Measurements from ENCODE around the gene TMEM45A. TPM values are rescaled to one million over a fixed set of nuclear protein-coding genes. Genes with fewer than 3 reads are reported as not detected.

TMEM45A gene
- total RNA-seq, 1 donor from 2014 or later: 0.26 TPM

DNA sequence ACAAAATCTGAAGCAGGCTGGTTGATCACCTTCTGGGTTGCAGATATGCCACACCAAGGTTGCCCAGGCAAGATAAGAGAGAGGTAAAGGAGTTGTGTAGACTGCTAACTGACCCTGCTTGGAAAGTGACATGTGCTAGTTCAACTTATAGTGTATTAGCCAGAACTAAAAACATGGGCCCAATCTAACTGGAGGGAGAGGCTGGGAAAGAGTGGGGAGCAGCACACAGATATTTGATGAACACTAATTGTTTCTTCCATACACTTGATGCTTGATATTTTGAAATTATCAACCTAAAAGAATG lies 61.9 kb downstream of the TMEM45A start:
- Mint-ChIP-seq H3K4me1 (no peaks in the 10 kb centered on the region), H3K4me3 (no peak overlapping the region), H3K27ac (no peak overlapping the region), H3K27me3 (no peaks in the 10 kb centered on the region), H3K9me3 (no peaks in the 10 kb centered on the region), H3K36me3 (ENCODE audit: low read depth) (no peaks in the 10 kb centered on the region)
- no peak for DNase-seq
- intact Hi-C loops (cut with micrococcal nuclease): no loop called here

DNA sequence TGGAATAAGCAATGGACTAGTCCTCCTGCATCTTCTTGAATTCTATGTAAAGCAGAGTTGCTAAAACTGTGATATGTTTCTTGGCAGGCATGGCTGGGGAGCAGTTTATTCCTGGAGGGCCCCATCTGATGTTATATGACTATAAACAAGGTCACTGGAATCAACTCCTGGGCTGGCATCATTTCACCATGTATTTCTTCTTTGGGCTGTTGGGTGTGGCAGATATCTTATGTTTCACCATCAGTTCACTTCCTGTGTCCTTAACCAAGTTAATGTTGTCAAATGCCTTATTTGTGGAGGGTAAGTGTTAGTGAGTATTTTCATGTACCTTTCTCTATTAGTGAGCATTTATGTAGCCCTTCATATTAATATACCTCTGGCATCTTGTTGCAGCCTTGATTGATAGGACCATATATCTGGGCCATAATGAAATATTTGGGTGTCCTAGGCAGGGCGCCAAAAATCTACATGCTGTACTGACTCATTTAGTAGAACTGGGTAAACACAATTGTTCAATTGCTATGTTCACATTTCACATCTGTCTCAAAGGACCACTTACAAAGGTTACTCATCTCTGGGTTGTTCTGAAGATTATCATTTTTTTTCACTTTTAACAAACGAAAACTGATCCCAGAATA lies 64.4 kb downstream of the TMEM45A start:
- DNase-seq: no peak
- Mint-ChIP-seq H3K27ac (no peak overlapping the region), H3K36me3 (ENCODE audit: low read depth) (no peaks in the 10 kb centered on the region), H3K4me3 (no peak overlapping the region), H3K27me3 (no peaks in the 10 kb centered on the region), H3K4me1 (no peaks in the 10 kb centered on the region), H3K9me3 (no peaks in the 10 kb centered on the region)
- intact Hi-C loops (cut with micrococcal nuclease): no loop called here

DNA sequence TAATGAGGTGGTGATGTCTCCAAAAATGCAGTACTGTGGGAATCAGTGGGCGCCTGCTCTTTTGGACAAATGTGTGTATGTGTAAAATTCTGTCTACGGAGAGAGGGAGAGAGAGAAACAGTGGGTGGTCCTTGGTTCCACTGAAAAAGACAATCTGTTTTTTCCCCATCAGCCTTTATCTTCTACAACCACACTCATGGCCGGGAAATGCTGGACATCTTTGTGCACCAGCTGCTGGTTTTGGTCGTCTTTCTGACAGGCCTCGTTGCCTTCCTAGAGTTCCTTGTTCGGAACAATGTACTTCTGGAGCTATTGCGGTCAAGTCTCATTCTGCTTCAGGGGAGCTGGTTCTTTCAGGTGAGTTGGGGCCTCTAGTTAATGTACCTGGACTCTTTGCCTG lies 65.8 kb downstream of the TMEM45A start:
- no peak overlapping the region for H3K4me3 Mint-ChIP-seq
- H3K27me3 Mint-ChIP-seq: no peaks in the 10 kb centered on the region
- intact Hi-C loops (cut with micrococcal nuclease): no loop called here
- H3K36me3 Mint-ChIP-seq (ENCODE audit: low read depth): no peaks in the 10 kb centered on the region
- H3K4me1 Mint-ChIP-seq: no peaks in the 10 kb centered on the region
- no peak overlapping the region for H3K27ac Mint-ChIP-seq
- no peaks in the 10 kb centered on the region for H3K9me3 Mint-ChIP-seq
- DNase-seq: no peak

DNA sequence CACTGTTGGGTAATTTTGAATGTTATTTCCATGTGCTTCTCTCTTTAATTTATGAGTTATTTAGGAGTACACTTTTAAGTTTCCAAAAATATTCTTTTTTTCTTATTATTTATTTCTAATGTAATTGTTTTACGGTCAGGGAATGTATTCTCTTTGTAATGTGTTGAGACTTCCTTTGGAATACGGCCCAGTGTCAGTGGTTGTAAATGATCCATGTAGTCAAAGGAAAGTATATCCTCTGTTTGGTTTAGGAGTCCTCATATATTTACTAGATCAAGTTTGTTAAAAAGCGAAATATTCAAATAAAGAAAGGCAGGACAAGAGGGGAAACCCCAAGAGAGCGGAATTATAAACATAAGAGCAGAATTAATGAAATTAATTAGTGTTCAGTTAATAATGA lies 68.0 kb downstream of the TMEM45A start:
- intact Hi-C loops (cut with micrococcal nuclease): no loop called here
- Mint-ChIP-seq H3K27ac (no peak overlapping the region), H3K9me3 (no peaks in the 10 kb centered on the region), H3K4me3 (no peak overlapping the region), H3K4me1 (no peaks in the 10 kb centered on the region), H3K27me3 (no peaks in the 10 kb centered on the region), H3K36me3 (ENCODE audit: low read depth) (no peaks in the 10 kb centered on the region)
- no peak for DNase-seq

DNA sequence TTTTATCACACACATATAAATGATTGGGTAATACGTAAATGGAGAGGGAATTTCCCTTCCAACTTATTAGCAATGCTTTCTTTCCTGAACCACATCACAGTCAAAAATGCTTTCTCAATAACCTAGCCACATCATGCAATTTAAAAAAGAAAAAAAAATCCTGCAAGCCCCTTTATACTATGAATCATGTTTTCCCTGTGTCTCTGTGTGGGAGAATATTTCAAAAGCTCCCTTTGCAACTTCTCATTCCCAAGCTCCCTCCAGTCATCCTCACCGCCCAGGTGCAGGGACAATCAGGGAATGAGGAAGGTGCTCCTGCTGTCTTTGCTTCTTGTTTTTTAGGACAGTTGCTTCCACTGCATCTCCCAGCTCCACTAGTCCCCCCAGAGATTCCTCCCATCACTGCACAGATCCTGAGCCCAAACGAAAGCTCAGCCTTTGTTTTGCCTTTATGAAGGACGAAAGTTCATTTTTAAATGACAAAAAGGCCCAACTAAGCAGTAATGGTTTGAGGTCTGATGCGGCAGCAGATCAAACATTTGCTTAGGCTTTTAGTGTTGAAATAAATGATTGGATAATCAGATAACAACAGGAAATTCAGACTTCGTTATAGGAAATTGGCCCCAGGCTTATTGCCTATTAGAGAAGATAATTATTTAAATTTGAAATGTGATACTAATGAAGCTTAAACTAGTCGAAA lies 69.2 kb downstream of the TMEM45A start:
- no peak overlapping the region for H3K4me3 Mint-ChIP-seq
- H3K27me3 Mint-ChIP-seq: no peaks in the 10 kb centered on the region
- H3K4me1 Mint-ChIP-seq: no peaks in the 10 kb centered on the region
- no peak for DNase-seq
- H3K36me3 Mint-ChIP-seq (ENCODE audit: low read depth): no peaks in the 10 kb centered on the region
- no peaks in the 10 kb centered on the region for H3K9me3 Mint-ChIP-seq
- intact Hi-C loops (cut with micrococcal nuclease): no loop called here
- no peak overlapping the region for H3K27ac Mint-ChIP-seq

DNA sequence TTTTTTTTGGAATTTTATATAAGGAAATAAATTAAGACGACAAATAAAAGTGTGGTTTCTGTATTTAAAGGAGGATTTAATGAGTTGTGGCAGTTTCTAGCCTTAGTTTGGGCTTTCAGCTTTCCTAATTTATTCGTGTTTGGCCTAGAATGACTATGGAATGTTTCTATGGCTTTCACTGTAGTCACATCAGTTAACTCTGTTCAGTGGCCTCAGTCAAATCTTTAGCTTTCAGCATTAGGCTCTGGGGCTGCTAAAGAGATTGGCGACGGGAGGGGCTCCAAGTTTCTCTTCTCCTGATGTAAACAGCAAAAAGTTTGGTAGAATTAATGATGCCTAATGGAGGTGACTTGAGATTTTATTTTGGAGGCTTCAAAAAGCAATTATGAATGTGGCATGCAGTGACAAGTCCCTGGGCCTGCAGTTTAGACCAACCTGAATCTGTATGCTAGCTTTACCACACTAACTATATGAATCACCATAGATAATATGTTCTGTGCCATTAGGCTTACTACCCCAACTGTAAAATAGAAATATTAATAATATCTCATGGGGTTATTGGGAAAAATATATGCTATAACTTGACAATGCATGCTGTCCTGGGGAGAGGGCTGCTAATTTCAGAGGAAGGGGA lies 69.9 kb downstream of the TMEM45A start:
- H3K27me3 Mint-ChIP-seq: no peaks in the 10 kb centered on the region
- no peaks in the 10 kb centered on the region for H3K9me3 Mint-ChIP-seq
- H3K27ac Mint-ChIP-seq: no peak overlapping the region
- intact Hi-C loops (cut with micrococcal nuclease): no loop called here
- no peak overlapping the region for H3K4me3 Mint-ChIP-seq
- DNase-seq: no peak
- no peaks in the 10 kb centered on the region for H3K36me3 Mint-ChIP-seq (ENCODE audit: low read depth)
- no peaks in the 10 kb centered on the region for H3K4me1 Mint-ChIP-seq

DNA sequence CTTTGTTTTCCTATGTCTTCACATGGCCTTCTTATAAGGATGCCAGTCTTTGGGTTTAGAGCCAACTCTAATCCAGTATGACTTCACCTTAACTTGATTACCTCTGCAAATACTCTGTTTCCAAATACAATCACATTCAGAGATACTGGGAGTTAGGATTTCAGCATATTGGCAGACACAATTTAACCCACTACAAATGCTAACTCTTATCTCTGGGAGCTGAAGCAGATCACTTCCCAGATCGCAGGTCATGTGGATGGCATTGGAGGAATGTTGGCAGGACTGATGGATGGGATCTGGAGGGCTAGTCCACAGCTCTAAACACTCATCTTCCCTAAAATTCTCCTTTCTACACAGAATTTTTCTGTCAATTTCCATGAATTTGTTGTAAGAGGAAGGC lies 70.8 kb downstream of the TMEM45A start:
- intact Hi-C loops (cut with micrococcal nuclease): no loop called here
- H3K27me3 Mint-ChIP-seq: no peaks in the 10 kb centered on the region
- H3K4me1 Mint-ChIP-seq: no peaks in the 10 kb centered on the region
- no peak for DNase-seq
- no peaks in the 10 kb centered on the region for H3K36me3 Mint-ChIP-seq (ENCODE audit: low read depth)
- H3K4me3 Mint-ChIP-seq: no peak overlapping the region
- no peak overlapping the region for H3K27ac Mint-ChIP-seq
- H3K9me3 Mint-ChIP-seq: no peaks in the 10 kb centered on the region

DNA sequence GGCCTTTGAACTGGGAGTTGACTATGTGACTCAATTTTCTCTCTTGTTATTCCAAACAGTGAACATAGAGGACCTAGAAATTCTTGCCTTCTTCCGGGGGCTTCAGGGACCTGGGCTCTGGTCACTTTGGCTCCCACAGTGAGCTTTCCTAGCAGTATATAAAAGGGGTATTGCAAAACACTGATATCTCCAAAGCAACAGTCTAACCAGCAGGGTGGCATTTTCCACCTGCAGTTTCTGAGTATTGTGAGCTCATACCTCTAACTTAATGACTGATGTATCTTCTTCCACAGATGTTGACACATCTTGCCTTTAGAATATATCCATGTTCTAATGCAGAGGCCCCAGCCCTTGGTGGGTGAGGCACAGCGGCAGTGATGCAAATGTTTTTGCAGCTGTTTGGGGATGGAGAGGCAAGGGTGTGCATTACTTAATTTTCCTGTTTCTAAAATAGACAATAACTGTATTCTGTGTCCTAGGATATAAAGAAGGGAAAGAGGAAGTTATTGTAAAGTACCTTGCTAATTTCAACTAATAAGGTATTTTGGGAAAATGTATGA lies 71.3 kb downstream of the TMEM45A start:
- H3K27ac Mint-ChIP-seq: no peak overlapping the region
- DNase-seq: no peak
- H3K4me1 Mint-ChIP-seq: no peaks in the 10 kb centered on the region
- no peaks in the 10 kb centered on the region for H3K9me3 Mint-ChIP-seq
- no peaks in the 10 kb centered on the region for H3K36me3 Mint-ChIP-seq (ENCODE audit: low read depth)
- intact Hi-C loops (cut with micrococcal nuclease): no loop called here
- no peak overlapping the region for H3K4me3 Mint-ChIP-seq
- no peaks in the 10 kb centered on the region for H3K27me3 Mint-ChIP-seq

DNA sequence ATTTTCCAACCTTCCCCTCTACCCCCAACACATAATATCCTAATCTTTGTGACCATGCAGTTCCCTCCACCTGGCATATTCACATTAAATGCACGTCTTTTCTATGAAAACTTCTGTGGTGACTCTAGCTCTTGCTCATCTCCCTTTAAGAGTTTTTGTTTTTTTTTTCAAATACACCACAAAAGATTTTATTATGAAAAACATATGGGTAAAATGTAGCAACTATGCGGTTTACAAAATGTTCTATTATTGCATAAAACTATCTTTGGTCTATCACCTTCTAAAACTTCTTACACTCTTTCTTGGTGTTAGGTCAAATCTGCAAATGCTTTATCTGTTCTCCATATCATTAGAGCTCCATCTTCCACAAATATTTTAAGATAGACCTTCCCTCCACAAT lies 78.4 kb downstream of the TMEM45A start:
- no peaks in the 10 kb centered on the region for H3K27me3 Mint-ChIP-seq
- H3K4me1 Mint-ChIP-seq: no peaks in the 10 kb centered on the region
- H3K9me3 Mint-ChIP-seq: peaks cover 4% of the 10 kb centered on the region
- no peaks in the 10 kb centered on the region for H3K36me3 Mint-ChIP-seq (ENCODE audit: low read depth)
- DNase-seq: no peak
- H3K27ac Mint-ChIP-seq: no peak overlapping the region
- H3K4me3 Mint-ChIP-seq: no peak overlapping the region
- intact Hi-C loops (cut with micrococcal nuclease): no loop called here

DNA sequence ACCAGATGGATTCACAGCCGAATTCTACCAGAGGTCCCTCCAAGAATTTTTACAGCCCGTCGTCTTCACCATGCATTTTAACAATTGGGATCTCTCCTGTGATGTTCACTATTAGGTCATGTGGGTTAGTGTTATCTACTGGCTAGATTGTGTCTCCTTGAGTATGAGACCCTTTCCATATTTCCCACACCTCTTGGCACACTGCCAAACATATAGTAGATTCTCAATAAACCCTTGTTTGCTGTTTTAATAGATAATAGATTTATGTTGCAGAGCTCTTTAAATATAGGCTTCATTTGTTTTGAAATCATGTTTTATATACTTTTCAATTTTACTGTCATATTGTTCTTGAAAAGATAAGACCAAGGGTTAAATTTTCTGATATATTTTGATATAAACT lies 82.1 kb downstream of the TMEM45A start:
- no peaks in the 10 kb centered on the region for H3K36me3 Mint-ChIP-seq (ENCODE audit: low read depth)
- H3K27ac Mint-ChIP-seq: no peak overlapping the region
- peaks cover 4% of the 10 kb centered on the region for H3K9me3 Mint-ChIP-seq
- no peak for DNase-seq
- intact Hi-C loops (cut with micrococcal nuclease): no loop called here
- no peaks in the 10 kb centered on the region for H3K4me1 Mint-ChIP-seq
- no peak overlapping the region for H3K4me3 Mint-ChIP-seq
- H3K27me3 Mint-ChIP-seq: peaks cover under 1% of the 10 kb centered on the region

DNA sequence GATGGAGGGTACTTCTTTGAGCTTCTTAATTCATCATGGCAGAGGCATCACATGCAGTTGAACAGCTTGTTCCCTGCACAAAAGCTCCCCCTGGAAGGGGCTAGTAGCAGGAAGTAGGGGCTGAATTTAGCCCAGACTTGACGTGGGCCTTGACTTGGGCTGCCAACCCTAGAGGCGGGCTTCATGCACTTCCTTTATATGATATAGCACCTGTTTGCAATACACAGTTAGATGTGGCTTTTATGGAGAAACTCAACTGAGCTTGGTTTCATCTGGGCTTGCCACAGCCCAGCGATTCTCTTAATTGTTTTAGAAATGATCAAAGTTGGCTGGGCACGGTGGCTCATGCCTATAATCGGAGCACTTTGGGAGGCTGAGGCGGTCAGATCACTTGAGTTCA lies 83.3 kb downstream of the TMEM45A start:
- H3K27ac Mint-ChIP-seq: no peak overlapping the region
- no peak overlapping the region for H3K4me3 Mint-ChIP-seq
- intact Hi-C loops (cut with micrococcal nuclease): no loop called here
- H3K27me3 Mint-ChIP-seq: peaks cover 2% of the 10 kb centered on the region
- H3K9me3 Mint-ChIP-seq: peaks cover 4% of the 10 kb centered on the region
- no peak for DNase-seq
- H3K36me3 Mint-ChIP-seq (ENCODE audit: low read depth): no peaks in the 10 kb centered on the region
- H3K4me1 Mint-ChIP-seq: no peaks in the 10 kb centered on the region

DNA sequence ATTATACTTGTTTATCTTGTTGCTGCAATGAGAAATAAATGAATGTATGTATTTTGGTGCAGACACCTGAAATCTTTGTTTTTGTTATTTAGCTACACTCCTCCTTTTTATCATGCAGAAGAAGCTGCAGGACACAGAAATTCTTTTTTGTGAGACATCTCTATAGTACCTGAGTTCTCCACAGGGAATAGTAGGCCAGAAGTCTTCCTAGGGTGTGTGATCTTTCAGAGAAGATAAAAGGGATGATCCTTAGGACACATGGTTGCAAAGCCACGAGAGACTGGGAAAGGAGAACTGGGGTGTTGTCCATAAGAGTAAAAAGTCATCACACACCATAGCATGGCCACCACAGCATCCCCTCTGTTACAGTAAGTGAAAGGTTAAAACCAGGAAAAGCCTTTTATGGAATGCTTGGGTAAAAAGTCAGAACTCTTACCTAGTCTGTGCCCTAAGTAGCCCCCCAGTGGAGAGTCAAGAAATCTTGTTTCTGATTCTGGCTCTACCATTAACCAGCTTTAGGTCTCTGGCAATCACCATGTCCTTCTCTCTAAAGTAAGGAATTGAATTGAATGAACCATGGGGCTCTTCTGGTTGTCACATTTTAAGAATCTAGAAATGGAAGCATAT lies 85.1 kb downstream of the TMEM45A start:
- intact Hi-C loops (cut with micrococcal nuclease): no loop called here
- Mint-ChIP-seq H3K27me3 (peaks cover 2% of the 10 kb centered on the region), H3K4me1 (no peaks in the 10 kb centered on the region), H3K9me3 (peaks cover 4% of the 10 kb centered on the region), H3K36me3 (ENCODE audit: low read depth) (no peaks in the 10 kb centered on the region), H3K27ac (no peak overlapping the region), H3K4me3 (no peak overlapping the region)
- DNase-seq: no peak

DNA sequence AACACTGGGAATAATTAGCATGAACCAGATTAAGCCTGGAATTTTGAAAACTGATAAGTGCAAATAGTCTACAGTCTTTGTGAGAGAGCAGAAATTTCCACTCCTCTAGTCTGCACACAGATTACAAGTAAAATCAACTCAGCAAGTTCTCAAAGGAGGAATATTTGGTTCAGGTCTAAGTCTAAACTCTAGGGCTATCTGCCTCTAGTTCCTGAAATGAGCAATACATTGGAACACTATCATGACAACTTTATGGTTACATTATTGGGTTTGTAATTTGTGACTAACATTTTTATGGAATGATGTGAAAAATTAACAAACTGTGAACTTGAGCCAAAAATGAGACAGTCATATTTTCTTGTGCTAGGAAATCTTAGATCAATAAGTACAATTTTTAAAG lies 86.2 kb downstream of the TMEM45A start:
- peaks cover 4% of the 10 kb centered on the region for H3K27me3 Mint-ChIP-seq
- no peaks in the 10 kb centered on the region for H3K36me3 Mint-ChIP-seq (ENCODE audit: low read depth)
- no peak for DNase-seq
- peaks cover 4% of the 10 kb centered on the region for H3K9me3 Mint-ChIP-seq
- intact Hi-C loops (cut with micrococcal nuclease): no loop called here
- H3K27ac Mint-ChIP-seq: no peak overlapping the region
- no peak overlapping the region for H3K4me3 Mint-ChIP-seq
- H3K4me1 Mint-ChIP-seq: no peaks in the 10 kb centered on the region

DNA sequence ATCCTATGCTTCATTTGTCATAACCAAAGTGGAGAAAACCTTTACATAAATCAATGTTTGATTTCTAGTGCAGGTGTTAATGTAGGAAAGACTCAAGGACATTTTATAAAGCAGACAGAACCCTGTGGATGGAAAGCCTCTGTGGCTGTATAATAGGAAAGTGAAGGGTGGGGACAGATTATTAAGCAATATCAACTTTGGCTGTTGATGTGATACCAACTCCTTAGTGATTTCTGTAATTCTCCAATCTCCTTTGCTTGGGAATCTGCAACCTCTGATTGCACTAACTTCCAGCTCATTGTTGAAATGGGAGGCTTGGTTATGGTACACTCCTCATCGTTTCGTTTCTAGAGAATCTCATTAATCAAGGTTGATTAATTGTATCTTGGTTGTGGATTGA lies 87.7 kb downstream of the TMEM45A start:
- Mint-ChIP-seq H3K27ac (no peak overlapping the region), H3K4me3 (no peak overlapping the region), H3K9me3 (no peaks in the 10 kb centered on the region), H3K27me3 (peaks cover 6% of the 10 kb centered on the region), H3K4me1 (no peaks in the 10 kb centered on the region), H3K36me3 (ENCODE audit: low read depth) (no peaks in the 10 kb centered on the region)
- DNase-seq: no peak
- intact Hi-C loops (cut with micrococcal nuclease): loop anchor here (10.0 kb wide), 1 partner anchor 515 kb away; no protein-coding TSS in a partner anchor

All from activated CD4-positive, alpha-beta T cell treated with anti-CD3 and anti-CD28 coated beads, Interleukin-2, amount 10 ng/mL, durations not matched to agents 24 days and 14 days (primary cell).